Spinal cord (tissue), 10 donors: Measurements from ENCODE around the gene ZNF263. TPM values are rescaled to one million over a fixed set of nuclear protein-coding genes. Genes with fewer than 3 reads are reported as not detected.

ENCODE experiments used
- DNase-seq, 6 donors: peaks; one replicate each; pipeline versions ENCODE4 v3.0.0 to v3.0.0-alpha.2; 2013 to 2015; ENCODE audit warnings: low spot score in 6 of 6, low read depth in 4 of 6
- H3K27ac ChIP-seq: one replicate; pipeline ENCODE4 v1.5.1; 2013; ENCODE audit warnings: low read depth, low read length, control low read depth
- H3K27me3 ChIP-seq: one replicate; pipeline ENCODE4 v1.6.1; 2013; ENCODE audit warnings: low read length; ENCODE audit not compliant: control insufficient read depth, insufficient read depth
- H3K36me3 ChIP-seq: one replicate; pipeline ENCODE4 v1.6.1; 2013; ENCODE audit warnings: low read length; ENCODE audit not compliant: control insufficient read depth, insufficient read depth
- H3K4me1 ChIP-seq: one replicate; pipeline ENCODE4 v1.6.1; 2013; ENCODE audit warnings: low read length; ENCODE audit not compliant: control insufficient read depth, insufficient read depth
- H3K4me3 ChIP-seq: one replicate; pipeline ENCODE4 v1.5.1; 2013; ENCODE audit warnings: low read depth, low read length, control low read depth
- H3K9me3 ChIP-seq: one replicate; pipeline ENCODE4 v1.6.1; 2013; ENCODE audit warnings: low read length; ENCODE audit not compliant: control insufficient read depth, insufficient read depth
- WGBS: methylation state at CpG from one replicate; pipeline ENCODE4 v1.1.5; 2013; ENCODE audit warnings: missing lambda C conversion rate; ENCODE audit not compliant: insufficient coverage; 5-methylcytosine and 5-hydroxymethylcytosine counted together
- polyA plus RNA-seq, 2 donors: library from polyadenylated mRNA; unstranded; fragments of 120-200 nt; gene quantifications; one replicate each; pipeline ENCODE4 v1.2.1, GENCODE V29; 2013; ENCODE audit not compliant: insufficient read length in 2 of 2
- total RNA-seq, 2 donors: library from RNA; depleted of rRNA in 1 of 2; stranded (reverse); fragments of 120-200 nt in 1 of 2; fragments of >200 nt in 1 of 2; gene quantifications; one replicate each; pipeline versions ENCODE4 v1.2.3 to v1.2.4, GENCODE V29; 2013 to 2014
- donor health status: healthy.

Gene ZNF263
- total and polyA plus RNA-seq, 4 donors = 30.0 to 44.8 (median 32.3) TPM

GRCh38 chr16:3282103-3282729 lies 1.1 kb upstream of the ZNF263 start:
- peaks cover 9% of the 10 kb centered on the region for H3K36me3 ChIP-seq
- H3K4me3 ChIP-seq = peak overlapping the region; percentile 89
- H3K27ac ChIP-seq = peak overlapping the region; percentile 98
- no peaks in the 10 kb centered on the region for H3K9me3 ChIP-seq
- under 1% methylated on average over 17 of the region's 29 CpGs for WGBS
- H3K27me3 ChIP-seq = peaks cover 4% of the 10 kb centered on the region
- peaks cover 23% of the 10 kb centered on the region for H3K4me1 ChIP-seq
- DNase-seq = no peak

- peaks cover 23% of the 10 kb centered on the region for H3K4me1 ChIP-seq
- WGBS = 6% methylated on average over 56 of the region's 56 CpGs
- H3K27ac ChIP-seq = peak overlapping the region; percentile 98
- no peaks in the 10 kb centered on the region for H3K9me3 ChIP-seq
- peaks cover 15% of the 10 kb centered on the region for H3K36me3 ChIP-seq
- H3K4me3 ChIP-seq = peak overlapping the region; percentile 89
- no peaks in the 10 kb centered on the region for H3K27me3 ChIP-seq
- no peak for DNase-seq
These were observed 504 bp downstream of the ZNF263 start for GRCh38 chr16:3283543-3284447.

- Histone ChIP-seq H3K9me3 (peaks cover 2% of the 10 kb centered on the region), H3K27me3 (no peaks in the 10 kb centered on the region), H3K4me3 (no peak overlapping the region), H3K36me3 (peaks cover 29% of the 10 kb centered on the region), H3K4me1 (peaks cover 23% of the 10 kb centered on the region), H3K27ac (no peak overlapping the region)
- no peak for DNase-seq
- 100% methylated on average over 4 of the region's 6 CpGs for WGBS
These were observed 1.8 kb downstream of the ZNF263 start for GRCh38 chr16:3285131-3285530.

GRCh38 chr16:3289998-3290673 lies 6.8 kb downstream of the ZNF263 start:
- H3K27me3 ChIP-seq = no peaks in the 10 kb centered on the region
- no peak overlapping the region for H3K4me3 ChIP-seq
- peaks cover 5% of the 10 kb centered on the region for H3K4me1 ChIP-seq
- 98% methylated on average over 5 of the region's 16 CpGs for WGBS
- peaks cover 51% of the 10 kb centered on the region for H3K36me3 ChIP-seq
- no peak overlapping the region for H3K27ac ChIP-seq
- DNase-seq = no peak
- H3K9me3 ChIP-seq = peaks cover 2% of the 10 kb centered on the region

GRCh38 chr16:3292604-3293003 lies 9.3 kb downstream of the ZNF263 start:
- peaks cover 12% of the 10 kb centered on the region for H3K4me1 ChIP-seq
- H3K36me3 ChIP-seq = peaks cover 62% of the 10 kb centered on the region
- DNase-seq = no peak
- no peak overlapping the region for H3K27ac ChIP-seq
- no peaks in the 10 kb centered on the region for H3K27me3 ChIP-seq
- peaks cover 2% of the 10 kb centered on the region for H3K9me3 ChIP-seq
- no peak overlapping the region for H3K4me3 ChIP-seq
- 88% methylated on average over 2 of the region's 3 CpGs for WGBS

- no peaks in the 10 kb centered on the region for H3K9me3 ChIP-seq
These were observed 11.9 kb downstream of the ZNF263 start for GRCh38 chr16:3295209-3295608.

GRCh38 chr16:3295783-3296182 lies 12.5 kb downstream of the ZNF263 start:
- Histone ChIP-seq H3K9me3 (no peaks in the 10 kb centered on the region), H3K4me3 (no peak overlapping the region), H3K4me1 (peaks cover 12% of the 10 kb centered on the region), H3K27me3 (no peaks in the 10 kb centered on the region), H3K27ac (no peak overlapping the region), H3K36me3 (peaks cover 38% of the 10 kb centered on the region)
- WGBS = 66% methylated on average over 13 of the region's 13 CpGs
- peak in 1 of 6 donors; percentile 9 for DNase-seq

More at GRCh38 chr16:3295209-3295608, 11.9 kb downstream of the ZNF263 start:
- WGBS = 27% methylated on average over 39 of the region's 45 CpGs
- Histone ChIP-seq H3K27me3 (no peaks in the 10 kb centered on the region), H3K36me3 (peaks cover 43% of the 10 kb centered on the region), H3K4me1 (peaks cover 12% of the 10 kb centered on the region), H3K4me3 (no peak overlapping the region), H3K27ac (no peak overlapping the region)
- DNase-seq = no peak

- DNase-seq = no peak
- Histone ChIP-seq H3K36me3 (peaks cover 26% of the 10 kb centered on the region), H3K27ac (no peak overlapping the region), H3K27me3 (no peaks in the 10 kb centered on the region), H3K4me1 (peaks cover 5% of the 10 kb centered on the region), H3K9me3 (peaks cover 6% of the 10 kb centered on the region), H3K4me3 (peak overlapping the region; percentile 88)
- 73% methylated on average over 1 of the region's 4 CpGs for WGBS
These were observed 21.1 kb downstream of the ZNF263 start for GRCh38 chr16:3304370-3304769.
